ENCODE data around the gene RREB1.
"Not testable (repeated sequence)": the region's sequence is repeated elsewhere in the genome, so short reads cannot be mapped to it uniquely, and the experiment has no call there.

The RREB1 gene

DNA sequence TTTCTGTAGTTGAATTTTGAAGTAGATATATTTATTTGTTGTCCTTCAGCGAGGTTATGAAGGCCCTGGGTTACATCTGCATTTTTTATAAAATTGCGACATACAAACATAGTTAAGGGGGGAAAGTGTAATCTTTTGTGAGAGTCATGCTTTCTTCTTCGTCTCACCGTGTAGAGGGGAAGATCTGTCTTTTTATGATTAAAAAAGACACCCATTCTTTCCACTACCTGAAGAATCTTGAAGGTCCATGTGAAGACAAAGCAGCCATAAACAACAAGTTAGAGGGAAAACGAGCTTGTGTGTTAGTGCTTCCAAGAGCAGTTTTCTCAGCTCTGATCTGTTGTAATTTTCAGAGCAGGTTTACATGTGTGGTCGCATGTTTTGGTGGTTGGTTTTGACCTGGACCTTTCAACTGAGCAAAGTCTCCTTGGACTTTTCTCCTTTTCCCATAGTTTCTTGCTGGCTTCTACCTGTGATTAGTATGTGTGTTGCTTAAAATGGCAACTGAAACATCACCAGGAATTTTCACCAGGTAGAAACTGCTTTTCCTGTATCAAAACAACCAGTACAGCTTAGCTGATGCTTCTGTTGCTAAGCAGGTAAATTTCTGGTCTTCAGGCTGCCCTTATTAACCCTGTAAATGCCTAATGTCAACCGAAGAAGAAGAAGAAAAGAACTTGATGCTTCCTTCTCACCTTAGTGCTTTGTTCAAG is 37.3 kb downstream of the RREB1 start:
- no peak for DNase-seq (ENCODE audit: low read depth)

DNA sequence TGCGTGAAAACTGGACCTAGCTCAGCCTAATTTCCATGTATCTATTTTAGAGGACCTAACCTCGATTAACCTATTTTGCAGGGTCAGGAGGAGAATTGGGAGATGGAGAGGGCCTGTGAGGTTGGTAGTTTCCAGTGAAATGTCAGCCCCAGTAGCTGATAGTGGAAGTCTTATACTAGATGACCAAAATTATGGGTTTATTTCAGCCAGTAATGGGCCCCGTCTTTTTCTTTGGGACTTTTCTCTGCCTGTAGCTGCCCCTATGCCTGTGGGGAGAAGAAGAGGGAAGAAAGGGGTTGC is 37.8 kb downstream of the RREB1 start:
- DNase-seq (ENCODE audit: low read depth): no peak

DNA sequence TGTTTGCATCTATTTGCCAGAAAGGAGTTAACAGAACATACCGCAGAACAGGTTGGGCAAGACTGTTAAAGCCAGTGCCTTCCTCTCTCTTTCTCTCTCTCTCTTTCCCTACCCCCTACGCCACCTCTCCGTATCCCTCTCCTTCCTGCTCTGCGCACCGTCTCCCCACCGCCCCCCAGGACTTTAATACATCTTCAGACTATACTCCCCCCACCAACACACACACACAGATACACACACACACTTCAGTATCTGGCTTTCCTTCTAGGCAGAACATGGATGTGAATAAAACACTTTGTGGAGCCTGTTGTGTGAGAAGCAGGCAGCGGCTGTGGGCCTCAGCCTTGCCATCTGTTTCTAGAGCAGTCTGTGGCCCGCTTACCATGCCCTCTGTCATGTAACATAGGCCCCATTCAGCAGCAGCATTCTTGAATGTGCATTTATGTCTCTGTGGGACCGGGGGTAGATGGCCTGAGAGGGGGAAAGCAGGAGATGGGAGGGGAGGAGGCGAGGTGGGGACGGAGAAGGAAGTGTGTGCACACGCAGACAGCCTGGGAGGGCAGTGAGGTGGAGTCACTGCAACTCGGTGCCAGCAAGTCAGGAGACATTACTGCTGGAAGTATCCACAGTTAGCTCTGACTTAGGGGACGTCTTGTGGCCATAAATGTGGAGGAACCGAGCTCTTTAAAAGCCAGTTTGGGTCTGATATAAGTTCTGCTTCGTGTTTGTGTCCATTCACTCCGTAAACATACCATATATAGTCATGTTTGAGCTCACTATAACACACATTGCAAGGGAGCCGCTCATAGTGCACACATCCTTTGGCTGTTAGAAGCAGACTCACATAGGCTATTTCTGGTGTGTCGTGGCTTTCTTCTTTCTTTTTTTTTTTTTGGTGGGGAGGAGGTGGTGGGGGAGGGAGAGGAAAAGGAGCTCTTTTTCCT is 38.4 kb downstream of the RREB1 start:
- peak; percentile 60 for DNase-seq (ENCODE audit: low read depth)

DNA sequence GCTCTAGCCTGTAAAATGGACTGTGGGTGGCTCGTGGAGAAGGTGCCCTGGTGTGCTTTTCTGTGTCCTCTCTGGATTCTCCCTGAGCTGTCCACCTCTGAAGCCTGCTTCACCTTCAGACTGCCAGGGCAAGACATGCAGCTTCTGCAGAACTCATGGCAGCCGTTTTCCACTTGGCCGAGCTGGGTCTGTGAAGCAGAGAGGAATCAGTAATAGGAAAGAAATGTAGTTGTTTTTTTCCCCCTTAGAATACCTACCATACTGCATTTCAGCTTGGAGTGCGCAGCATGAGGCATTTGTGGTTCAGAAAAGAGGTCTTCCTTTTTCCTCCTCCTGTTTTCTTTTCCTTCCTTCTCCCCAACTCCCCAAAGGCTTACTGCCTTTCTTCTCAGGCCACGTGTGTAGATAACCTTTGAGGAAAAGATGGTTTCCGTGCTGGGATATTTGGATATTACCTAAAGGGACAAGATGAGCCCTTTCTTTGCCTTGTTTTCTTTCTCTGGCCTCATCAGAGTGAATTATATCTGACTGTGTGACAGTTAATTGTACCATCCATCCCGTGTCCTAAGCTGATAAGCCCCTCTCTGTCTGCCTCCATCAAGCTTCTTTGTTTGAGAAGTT is 39.4 kb downstream of the RREB1 start:
- no peak for DNase-seq (ENCODE audit: low read depth)

DNA sequence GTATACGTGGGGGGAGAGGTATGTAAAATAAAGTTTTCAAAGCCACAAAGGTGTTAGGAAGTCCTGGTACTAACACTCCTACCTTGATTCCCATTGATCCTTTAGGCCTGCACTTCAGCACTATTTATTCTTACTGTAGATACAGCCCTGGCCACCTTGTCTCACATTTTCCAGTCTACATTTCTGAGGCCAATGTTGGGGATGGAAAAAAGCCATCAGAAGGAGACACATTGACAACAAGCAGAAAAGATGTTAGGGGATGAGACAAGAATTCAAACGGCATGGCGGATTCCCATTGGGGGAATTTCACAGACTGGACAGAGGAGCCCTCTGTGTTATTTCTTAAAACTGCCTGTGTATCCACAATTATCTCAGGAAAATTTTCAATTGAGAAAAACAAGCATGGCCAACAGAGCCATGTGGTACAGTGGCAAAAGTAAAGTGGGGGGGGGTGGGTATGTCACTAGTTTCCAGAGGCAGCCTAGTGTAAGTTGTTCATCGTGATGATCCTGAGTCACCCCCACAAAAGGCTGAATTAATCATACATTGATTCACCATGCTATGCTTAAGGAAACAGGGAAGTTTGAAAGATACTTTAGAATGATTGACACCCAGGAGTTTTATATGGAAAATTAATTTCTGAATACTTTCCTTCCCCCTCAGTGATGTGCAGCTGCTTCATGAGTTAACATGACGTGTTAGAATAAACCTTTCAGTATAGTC is 40.5 kb downstream of the RREB1 start:
- peak; percentile 94 for DNase-seq (ENCODE audit: low read depth)

DNA sequence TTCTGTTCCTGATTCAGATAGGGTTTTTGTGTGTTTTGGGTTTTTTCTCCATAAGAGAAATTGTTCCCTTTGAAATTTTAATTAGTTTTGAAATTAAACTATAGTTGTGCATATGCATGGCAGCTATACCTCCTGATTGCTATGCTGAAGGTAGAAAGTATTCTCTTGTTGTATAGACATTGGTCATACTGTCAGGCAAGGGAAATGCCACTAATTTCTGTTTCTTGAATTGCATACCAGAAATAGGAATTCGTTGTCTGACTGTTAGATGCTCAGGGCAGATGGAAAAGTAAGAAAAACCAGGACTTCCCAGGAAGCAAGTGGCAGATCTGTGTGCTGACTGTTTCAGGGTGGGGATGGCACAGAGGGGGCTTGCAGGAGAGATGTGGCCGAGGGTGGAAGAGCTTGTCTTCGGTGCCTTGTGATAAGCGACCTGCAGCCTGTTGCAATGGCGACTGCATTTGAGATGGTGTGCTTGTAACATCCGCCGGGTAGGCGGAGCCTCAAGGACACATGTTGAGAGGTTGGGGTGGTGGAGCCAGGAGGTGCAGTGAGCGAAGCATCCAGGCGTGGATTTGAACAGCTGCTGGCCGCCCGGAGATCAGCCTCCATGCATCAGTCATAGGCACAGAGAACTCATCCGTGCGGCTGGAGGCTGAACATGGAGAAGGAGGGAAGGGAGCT is 42.8 kb downstream of the RREB1 start:
- DNase-seq (ENCODE audit: low read depth): no peak

DNA sequence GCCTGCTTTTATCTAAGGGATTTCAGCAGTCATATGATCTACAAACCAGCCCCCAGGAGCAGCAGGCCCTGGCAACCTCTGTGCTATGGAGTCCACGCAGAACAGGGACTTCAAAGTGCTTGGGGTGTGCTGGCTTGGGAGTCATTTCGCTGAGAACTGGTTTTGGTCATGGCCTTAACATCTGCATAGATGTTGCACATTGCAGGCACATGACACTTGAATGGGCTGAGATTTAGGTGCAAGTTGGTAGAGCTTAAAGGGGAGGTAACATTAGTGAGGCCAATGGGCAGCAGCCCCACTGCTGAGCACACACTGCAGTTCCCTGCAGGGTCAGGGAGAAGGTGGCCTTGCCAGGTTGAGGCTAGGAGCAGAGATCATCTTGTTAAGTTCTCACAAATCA is 43.6 kb downstream of the RREB1 start:
- DNase-seq (ENCODE audit: low read depth): no peak

DNA sequence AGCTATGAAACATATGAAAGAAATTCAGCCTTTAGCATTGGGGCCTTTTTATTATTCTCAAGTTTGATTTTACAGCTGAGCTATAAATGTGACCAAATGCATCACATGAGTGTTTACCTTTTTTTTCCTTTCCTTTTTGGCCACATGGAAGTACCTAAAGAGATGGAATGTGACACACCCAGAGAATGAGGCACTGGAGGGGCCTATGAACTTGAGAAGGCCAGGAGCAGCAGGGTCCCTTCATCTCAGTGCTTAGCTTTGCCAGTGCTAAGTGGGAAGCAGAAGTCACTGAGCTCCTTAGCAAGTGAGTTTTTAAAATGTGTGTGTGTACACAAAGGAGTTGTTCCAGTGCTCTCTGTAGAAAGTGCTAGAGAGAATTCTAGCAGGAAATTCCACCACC is 44.7 kb downstream of the RREB1 start:
- no peak for DNase-seq (ENCODE audit: low read depth)

DNA sequence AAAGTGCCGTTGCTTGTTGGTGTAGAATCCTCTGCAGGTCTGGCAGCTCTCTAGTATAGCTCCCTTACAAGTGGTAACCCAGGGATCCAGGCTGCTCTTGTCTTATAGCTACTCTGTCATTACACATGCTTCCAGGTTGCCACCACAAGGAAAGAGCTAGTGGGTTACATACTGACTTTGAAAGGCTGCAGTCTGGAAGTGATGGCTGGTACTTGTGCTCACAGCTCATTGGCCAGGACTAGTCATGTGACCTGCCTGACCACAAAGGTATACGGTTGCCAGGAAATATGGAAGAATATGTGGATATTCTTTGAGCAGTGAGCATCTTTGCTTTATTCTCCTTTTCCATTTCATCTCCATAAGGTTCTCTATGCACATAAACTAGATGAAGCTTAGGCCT is 46.0 kb downstream of the RREB1 start:
- no peak for DNase-seq (ENCODE audit: low read depth)

DNA sequence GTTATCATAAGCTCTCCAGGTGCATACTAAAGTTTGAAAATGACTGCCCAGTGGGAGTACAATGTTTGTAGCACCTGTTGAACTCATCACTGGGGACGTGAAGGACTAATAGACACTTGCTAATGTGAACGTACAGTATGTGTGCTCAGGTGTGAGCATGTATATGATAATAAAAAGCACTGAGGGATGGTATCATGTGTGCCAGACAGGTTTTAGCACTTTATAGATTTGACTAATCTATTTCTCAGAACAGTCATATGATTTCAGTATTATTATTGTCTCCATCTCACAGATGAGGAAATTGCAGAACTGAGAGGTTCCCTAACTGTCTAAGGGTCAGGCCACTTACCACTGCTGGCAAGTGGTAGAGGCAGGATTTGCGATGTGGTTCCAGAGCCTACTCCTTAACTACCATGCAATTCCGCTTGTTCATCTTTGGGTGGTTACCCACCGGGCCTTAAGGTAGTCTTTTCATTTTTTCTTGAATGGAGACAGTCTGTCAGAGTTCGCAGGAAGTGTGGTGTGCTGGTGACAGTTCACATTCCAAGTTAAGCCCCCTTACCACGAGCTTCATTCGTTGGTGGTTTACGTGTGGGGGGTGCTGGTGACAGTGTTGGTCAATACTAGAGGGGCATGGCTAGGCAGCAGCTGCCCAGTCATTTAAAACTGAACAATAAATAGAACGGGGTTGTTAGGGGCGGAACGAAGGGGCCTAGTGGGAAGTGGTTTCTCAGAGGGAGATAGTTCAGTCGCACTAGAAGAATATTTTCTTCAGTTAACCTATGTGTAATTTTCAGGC is 46.8 kb downstream of the RREB1 start:
- DNase-seq (ENCODE audit: low read depth): no peak

DNA sequence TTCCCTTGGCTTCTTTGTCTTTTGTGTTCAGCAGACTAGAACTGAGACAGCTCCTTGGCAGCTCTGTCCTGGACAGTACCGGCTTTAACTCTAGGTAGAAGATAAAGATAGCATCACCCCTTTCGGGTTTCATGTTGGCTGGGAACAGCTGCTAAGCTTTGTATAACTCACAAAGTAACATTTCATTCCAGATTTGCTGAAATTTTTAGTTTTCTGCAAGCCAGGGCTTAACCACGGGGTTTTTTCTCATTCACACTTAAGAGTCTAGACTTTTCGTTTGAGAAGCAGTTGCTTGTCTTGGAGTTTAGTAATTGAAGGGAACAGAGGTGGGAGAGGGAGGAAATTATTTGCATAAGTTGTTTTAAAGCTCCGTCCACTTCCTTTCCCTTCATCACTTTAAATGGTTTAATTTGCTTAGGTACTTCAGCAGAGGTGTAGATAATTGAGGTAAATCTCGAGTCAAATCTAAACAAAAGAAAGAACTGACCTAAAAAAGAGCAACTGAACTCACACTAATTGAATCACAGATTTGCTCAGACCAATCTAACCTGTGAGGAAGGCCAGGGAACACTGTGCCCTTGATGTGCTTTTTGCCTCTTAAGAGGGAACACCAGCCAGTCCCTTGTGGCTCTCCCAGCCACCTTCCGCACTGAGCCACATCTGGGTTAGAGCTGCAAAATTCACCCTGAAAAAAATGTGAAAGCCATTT is 48.3 kb downstream of the RREB1 start:
- no peak for DNase-seq (ENCODE audit: low read depth)

DNA sequence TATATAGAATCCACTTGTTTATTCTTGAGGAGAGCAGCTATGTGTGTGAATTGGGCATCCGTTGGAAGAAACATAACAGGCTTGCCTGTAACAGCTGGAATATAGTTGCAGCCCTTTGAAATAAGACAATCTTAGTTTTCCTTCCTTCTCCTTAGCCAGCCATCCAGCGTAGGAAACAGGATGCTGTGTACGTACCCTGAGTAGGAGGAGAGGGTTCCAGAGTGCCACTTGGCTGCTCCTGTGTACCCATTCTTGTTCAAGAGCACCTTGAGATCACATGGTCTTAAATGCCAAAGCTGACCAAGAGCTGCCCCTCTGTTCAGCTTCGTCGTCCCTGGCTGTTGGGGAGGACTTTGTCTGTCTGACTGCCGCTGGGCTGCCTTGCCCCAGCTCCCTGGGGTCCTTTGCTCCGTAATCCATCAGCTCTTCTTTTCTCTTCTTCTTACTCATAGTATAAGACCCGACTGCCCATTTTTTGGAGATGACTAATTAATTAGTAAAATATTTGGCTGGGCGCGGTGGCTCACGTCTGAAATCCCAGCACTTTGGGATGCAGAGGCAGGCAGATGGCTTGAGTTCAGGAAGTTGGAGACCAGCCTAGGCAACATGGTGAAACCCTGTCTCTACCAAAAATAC is 49.0 kb downstream of the RREB1 start:
- peak; percentile 90 for DNase-seq (ENCODE audit: low read depth)

DNA sequence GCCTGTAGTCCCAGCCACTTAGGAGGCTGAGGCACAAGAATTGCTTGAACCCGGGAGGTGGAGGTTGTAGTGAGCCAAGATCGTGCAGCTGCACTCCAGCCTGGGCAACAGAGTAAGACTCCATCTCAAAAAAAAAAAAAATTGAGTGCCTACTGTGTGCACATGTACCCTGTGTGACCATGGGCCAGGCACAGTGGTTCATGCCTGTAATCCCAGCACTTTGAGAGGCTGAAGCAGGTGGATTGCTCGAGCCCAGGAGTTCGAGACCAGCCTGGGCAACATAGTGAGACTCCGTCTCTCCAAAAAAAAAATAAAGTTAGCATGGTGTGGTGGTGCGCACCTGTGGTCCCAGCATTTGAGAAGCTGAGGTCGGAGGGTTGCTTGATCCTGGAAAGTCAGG is 49.5 kb downstream of the RREB1 start:
- not testable (repeated sequence) for DNase-seq (ENCODE audit: low read depth)

DNA sequence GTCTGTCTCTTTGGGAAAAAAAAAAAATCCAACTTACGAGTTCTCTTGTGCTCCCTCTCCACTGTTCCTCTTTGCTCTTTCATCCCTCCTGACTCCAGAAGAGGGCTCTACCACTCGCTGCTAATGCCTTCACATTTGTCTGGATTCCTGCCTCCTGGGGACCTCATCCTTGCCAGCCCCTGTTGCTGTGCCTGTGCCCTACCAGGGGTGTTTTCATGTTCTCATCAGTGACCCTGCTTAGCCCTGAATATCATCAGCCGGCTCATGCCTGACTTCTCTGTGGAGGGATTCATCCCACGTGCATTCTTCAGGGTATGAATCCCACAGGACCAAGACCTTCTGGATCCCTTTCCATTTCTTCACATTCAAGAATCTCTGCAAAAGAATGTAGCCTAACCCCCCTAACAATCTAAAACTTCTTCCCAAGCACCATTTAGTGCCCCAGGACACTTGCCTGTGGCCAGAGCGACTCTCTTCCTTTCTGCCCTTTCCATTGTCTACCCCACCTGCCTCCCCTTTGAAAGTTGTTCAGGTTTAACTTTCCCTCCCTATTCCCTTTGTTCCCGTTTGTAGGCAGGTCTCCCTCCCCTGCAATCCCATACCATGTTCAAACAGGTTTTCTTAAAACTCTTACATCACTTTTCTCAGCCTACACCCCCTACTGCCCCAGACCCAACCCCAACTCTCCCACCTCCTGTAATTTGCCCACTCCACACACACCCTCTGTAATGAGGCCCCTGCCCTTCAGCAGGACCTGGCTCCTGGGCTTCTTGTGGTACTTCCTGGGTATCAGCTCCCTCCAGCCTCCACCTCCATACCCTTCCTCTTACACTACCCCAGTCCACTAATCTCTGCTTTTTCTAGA is 50.2 kb downstream of the RREB1 start:
- DNase-seq (ENCODE audit: low read depth): peak; percentile 42

DNA sequence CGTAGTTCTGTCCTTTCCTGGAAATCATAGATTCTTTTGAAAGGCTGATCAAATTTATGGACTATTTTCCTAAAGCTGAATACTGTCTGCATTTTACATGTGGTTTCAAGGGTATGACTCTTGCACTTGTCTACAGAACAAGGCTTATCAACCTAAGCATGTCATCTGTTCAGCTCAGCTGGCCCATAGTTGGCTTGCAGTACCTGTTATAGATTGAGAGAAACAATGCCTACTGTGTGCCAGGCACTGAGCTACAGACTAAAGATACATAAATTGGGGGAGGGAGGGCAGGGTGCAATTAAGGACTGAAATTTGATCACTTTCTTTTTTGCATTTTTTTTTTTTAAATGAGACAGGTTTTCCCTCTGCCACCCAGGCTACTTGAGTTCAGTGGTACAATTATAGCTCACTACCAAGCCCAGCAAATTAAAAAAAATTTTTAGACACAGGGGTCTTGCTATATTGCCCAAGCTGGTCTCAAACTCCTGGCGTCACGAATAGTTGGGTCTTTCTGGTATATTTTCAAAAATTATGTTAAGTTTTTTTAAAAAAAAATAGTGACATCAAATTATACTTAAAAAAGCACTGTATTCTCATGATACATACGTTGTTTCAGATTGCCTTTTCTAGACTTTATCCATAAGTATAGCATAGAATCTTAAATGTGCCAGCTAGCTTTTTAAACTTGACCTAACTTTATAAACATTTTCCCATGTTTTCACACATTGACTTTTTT is 52.2 kb downstream of the RREB1 start:
- no peak for DNase-seq (ENCODE audit: low read depth)

DNA sequence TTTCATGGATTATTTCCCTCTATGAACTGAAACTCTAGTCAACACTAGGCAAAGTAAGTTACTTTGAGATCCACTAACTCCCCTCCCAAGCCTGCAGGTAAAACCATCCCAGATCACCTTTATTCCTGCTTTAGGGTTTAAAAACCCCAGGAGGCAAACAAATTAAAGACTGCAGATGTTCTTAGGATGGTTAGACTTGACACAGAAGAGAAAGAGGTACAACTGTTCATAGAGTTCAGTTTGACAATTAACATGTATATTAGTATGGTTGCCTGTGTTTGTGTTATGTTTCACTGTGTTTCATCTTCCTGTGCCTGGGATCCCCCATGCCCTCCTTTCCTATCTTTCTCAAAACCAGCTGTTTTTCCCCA is 53.5 kb downstream of the RREB1 start:
- no peak for DNase-seq (ENCODE audit: low read depth)

DNA sequence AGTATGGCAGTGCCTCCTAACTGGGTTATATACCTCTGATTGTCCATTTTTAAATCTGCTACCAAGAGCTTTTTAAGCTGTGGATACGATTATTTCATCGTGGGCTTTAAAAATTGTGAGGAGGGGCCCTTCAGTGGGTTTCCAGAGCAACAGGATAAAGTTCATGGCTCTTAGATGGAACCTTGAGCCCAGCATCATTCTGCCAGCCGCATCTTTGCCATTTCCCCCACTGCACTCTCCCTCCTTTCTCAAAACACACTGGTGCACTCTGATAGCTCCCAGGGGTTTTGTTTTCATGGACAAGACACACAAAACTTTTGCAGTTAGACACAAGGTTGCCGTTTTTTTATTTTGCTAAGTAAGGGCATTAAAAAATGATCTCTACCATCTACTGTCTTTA is 54.1 kb downstream of the RREB1 start:
- DNase-seq (ENCODE audit: low read depth): no peak

DNA sequence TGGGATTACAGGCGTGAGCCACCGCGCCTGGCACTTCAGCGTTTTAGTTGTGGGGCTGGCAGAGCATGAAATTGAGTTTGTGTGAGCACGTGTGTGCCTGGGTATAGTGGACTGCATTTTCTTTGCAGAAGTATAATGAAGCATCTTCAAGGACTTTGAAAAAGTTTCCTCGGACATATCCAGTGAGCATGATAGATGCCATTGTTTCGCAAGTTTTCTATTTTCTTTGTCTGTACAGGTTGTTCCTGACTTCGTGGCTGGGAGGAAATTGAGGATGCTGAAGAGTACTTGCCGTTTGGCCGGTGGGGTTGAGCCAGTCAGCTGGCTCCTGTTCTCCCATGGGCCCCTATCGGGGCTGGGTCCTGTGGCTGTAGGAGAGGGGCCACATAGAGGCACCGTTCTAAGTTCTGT is 55.9 kb downstream of the RREB1 start:
- DNase-seq (ENCODE audit: low read depth): no peak

All from ELR (cell line).